ENCODE results near the gene FGF22.
A peak's percentile ranks its signal among the peaks of the same experiment; 100 is the strongest.

- TF ChIP-seq RBAK (CRISPR knock-in tag; IDR thresholded peaks at IDR 0.05), result no peak
- TF ChIP-seq ZNF644 (CRISPR knock-in tag; IDR thresholded peaks at IDR 0.05; ENCODE audit: low read depth), result no peak
- no peak for TF ChIP-seq RCOR2 (CRISPR knock-in tag; IDR thresholded peaks at IDR 0.05)
- no peak for TF ChIP-seq ATF7-NPFF (CRISPR knock-in tag; IDR thresholded peaks at IDR 0.05; ENCODE audit: low read depth)
- no peak for TF ChIP-seq ZNF253 (CRISPR knock-in tag; IDR thresholded peaks at IDR 0.05; ENCODE audit: borderline replicate concordance)
- TF ChIP-seq ETV6 (CRISPR knock-in tag; conservative IDR thresholded peaks at IDR 0.05), result no peak
- TF ChIP-seq CTCF (CRISPR knock-in tag; IDR thresholded peaks at IDR 0.05), result 0 out of 2 replicates have a peak, but pooled peaks have one; percentile 7
- no peak for TF ChIP-seq ZNF850 (CRISPR knock-in tag; conservative IDR thresholded peaks at IDR 0.05)
- TF ChIP-seq POLR2AphosphoS5 (IDR thresholded peaks at IDR 0.05; ENCODE audit: low read depth, low read length), result no peak; the same call in 1 of the 2 replicates
- TF ChIP-seq NONO (IDR thresholded peaks at IDR 0.05), result no peak
- peak; percentile 65; the same call in 1 of the 2 replicates for TF ChIP-seq NONO (CRISPR knock-in tag; conservative IDR thresholded peaks at IDR 0.05)
Observed at GRCh38 chr19:632579-633067, 7.1 kb upstream of the FGF22 start.
